Measurements from ENCODE around the gene PTPRJ.

GRCh38 chr11:48168815-48169214 lies 188.5 kb downstream of the PTPRJ start:
- TF ChIP-seq CTCF (conservative IDR thresholded peaks at IDR 0.05; ENCODE audit: low read length) (no peak), EZH2phosphoT487 (IDR thresholded peaks at IDR 0.05; ENCODE audit: borderline replicate concordance) (no peak)

Measured in Loucy (cell line).